HG03025 (cell line): Measurements from ENCODE around the gene CCL20.

ENCODE experiments used
- ATAC-seq: cut with Tn5 transposase; IDR thresholded peaks from one replicate; pipeline ENCODE4 v1.9.1; 2021; ENCODE audit warnings: mild to moderate bottlenecking, moderate library complexity; ENCODE audit not compliant: unreplicated experiment, low FRiP score

Gene CCL20

DNA sequence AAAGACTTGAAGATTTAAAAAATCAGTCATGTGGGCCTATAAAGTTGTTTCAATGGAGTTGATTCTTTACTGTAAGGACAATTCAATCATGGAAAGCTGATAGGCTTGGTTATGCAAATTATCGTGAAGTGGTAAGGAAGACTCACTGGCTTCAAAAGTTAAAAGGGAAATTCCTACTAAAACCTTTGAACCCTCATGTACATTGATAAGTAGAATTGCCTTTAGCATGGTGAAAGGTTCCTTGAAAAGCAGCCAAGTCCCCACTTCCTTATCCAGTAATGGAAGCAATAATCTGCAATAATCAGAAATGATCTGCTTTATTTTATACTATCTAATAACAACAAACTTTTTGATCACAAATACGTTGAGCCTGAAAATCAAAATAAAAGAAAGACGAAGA, 14.4 kb upstream of the CCL20 start:
- no peak for ATAC-seq

GRCh38 chr2:227802882-227803281, 10.8 kb upstream of the CCL20 start:
- ATAC-seq = no peak

DNA sequence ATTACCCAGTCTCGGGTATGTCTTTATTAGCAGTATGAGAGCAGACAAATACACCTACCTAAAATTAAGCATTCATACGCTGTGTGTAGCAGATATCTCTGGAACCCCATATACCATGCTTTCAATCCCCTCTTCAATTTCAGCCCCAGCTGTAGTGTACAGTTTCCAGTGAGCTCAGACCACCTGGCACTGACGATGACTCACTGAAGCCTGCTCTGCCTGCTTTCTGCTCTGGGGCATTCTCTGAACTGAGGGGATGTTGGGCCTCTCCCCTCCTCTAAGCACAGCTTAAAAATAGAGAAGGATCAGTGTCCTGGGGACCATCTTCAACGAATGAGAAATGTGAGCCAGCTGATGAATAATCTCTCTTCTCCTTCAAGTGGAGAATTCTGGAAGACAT, 8.7 kb upstream of the CCL20 start:
- no peak for ATAC-seq

GRCh38 chr2:227805578-227805977, 8.1 kb upstream of the CCL20 start:
- no peak for ATAC-seq

GRCh38 chr2:227808936-227809335, 4.7 kb upstream of the CCL20 start:
- no peak for ATAC-seq

DNA sequence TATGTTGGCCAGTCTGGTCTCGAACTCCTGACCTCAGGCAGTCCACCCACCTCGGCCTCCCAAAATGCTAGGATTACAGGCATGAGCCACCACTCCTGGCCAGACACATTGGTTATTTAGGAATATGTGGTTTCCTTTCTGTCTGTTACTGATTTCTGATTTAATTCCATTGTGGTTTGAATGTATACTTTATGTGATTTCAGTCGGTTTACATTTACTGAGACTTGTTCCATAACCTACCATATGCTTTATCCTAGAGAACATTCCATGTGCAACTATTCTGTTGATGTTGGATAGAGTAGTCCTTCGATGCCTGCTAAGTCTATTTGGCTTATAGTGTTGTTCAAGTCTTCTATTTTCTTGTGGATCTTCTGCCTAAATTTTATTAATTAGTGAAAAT, 1.6 kb upstream of the CCL20 start:
- no peak for ATAC-seq

DNA sequence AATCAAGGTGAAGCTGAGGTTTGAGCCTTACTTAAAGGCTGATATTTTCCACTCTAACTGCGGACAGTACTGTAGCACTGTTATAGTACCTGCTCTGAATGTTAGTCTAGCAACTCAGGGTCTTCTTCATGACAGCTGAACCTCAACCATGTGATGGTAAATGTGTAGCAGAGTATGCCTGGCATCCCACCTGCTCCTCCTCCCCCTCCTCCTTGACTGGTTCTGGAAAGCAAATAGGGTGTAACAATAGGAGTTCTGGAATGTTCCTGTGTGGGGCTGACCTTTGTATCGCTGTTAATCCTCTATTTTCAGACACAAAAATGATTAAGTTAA, 447 bp upstream of the CCL20 start:
- ATAC-seq = no peak

GRCh38 chr2:227815066-227815465, 1.4 kb downstream of the CCL20 start:
- ATAC-seq = no peak

- ATAC-seq = no peak
These were observed 3.1 kb downstream of the CCL20 start for GRCh38 chr2:227816507-227817294.

GRCh38 chr2:227817336-227817735, 3.7 kb downstream of the CCL20 start:
- ATAC-seq = no peak

DNA sequence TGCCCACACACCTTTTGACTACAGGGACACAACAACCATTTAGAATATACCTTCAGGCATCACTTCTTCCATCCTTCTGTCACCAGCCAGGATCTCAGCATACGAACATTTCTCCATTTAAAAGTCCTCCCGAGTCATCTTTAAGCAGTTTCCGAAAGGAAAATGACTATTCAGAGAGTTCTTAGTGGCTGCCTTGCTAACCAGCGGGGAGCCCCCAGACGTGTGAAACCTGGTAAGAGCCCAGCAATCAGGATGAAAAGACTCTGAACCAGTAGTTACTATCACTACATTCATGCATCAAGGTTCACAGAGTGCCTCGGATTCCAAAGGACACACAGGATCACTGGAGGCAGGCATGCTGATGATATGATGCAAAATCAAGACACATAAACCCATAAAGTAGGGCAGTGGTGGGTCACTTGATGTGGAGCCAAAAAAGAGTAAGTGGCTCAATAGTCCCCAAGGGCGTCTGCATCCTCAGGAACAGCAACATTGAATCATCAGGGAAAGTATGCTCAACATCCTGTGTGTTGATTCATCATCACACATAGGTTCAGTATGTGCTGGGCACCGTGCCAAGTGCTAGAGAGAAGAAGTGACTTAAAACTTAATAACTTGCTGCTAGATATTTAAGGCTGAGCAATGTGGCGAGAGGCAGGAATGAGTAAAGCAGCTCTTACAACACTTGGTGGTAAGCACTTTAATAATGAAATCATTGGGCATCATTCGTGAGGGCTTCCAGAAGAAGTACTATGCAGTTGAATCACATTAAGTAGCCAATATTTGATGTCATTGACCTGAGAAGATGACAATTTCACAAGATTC, 4.4 kb downstream of the CCL20 start:
- ATAC-seq = no peak

DNA sequence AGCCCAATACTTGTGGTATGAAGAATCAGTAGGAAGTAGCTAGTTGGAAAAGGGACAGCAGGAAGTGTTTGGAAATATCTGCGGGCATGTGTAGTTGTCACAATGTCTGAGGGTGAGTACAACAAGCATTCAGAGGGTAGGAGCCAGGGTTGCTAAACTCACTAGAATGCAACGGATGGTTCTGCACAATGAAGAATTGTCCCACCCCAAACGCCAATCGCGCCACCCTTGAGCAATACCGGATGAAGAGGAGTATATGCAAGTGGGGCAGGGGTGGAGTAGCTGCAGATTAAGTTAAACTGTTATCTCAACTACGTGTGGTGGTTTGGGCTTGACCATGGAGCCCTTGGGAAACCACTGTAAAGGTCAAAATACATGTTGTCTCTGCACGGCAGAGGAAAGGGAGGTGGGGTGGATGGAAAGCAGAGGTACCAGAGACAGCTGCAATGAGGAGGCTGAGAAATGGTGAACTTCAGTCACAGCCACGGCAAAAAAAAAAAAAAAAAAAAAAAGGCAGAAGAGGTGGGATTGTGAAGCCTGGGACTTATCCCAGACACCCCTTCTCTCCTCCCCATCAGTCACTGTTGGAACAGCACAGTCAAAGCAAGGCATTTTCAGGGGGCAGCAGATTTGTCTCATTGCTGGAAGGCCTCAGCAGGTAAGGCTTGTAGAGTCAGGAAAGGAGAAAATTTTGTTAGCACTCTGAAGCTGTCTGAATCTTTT, 5.2 kb downstream of the CCL20 start:
- ATAC-seq = no peak

DNA sequence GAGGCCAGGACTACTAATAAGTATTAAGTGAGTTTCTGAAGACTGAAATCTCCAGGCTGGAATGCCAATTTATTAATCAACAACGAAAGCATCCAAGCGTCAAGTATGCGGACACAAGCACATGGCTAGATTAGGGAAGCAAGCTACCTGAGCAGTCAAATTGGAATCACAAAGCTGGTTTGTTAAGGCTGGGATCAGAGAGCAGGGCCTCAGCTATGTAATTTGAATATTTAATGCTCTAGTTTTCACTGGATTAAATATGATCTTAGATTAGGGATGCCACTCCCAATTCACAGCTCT, 5.7 kb downstream of the CCL20 start:
- no peak for ATAC-seq

DNA sequence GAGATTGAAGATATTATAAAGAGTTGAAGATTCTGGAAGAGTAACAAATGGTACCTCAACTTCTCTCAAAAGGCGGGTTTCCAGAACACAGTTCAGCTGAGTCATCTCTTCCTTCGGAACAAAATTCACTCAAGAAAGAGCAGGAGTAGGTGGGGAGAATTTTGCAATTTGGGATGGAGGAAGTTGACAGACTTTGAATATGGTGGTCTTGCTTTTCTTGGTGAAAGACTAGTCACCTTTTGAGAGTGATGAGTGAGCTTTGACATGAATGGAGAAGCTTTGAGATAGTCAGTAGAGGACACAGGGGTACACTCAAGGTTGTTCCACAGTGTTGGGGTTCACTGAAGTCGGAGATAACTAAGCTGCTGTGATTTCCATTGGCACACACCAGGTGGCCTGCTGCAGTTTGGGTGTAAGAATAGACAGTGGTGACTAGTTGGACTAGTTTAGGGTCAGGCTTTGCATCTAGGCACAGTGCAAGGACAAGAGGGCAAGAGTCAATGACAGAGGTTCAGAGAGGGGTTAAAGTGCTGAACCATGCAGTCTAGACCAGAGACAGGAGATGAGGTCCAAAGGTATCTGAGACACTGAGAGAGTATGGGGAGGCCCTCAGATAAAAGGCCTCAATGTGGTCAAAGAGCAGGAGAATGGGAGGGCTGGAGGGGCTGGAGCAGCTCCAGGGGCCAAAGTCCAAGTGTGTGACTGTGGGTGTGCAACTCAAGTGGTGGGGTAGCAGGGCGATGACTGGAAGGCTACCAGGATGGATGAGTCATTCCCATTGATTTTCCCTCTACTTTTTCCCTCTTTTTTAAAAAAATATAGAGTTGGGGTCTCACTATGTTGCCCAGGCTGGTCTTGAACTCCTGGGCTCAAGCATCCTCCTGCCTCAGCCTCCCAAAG, 7.7 kb downstream of the CCL20 start:
- no peak for ATAC-seq

- ATAC-seq = no peak
These were observed 8.9 kb downstream of the CCL20 start for GRCh38 chr2:227822416-227823003.

- ATAC-seq = no peak
These were observed 10.3 kb downstream of the CCL20 start for GRCh38 chr2:227823922-227824321.

- ATAC-seq = no peak
These were observed 11.1 kb downstream of the CCL20 start for GRCh38 chr2:227824711-227825110.

DNA sequence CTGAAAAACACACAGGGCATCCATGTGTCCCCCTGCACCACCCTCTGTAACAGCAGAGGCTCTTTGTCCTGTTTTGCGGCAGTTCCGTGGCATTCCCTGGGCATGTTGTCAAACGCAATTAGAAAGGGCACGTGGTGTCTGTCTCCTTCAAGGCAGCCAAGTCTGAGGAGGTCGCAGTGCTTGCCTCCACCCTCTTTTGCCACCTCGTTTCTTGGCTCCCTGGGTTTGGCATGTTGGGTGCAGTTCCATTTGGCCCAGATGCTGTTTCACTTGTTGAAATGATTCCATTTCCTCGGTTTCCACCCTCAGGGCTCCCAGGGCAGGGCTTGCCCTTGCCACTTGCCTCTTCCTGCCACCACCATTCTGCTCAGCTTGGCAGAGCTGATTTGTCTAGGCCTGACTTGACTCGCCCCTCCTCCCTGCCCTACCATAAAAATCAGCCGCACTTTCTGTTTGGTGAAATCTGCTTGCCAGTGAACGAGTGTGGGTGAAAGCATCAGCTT, 12.4 kb downstream of the CCL20 start:
- no peak for ATAC-seq

DNA sequence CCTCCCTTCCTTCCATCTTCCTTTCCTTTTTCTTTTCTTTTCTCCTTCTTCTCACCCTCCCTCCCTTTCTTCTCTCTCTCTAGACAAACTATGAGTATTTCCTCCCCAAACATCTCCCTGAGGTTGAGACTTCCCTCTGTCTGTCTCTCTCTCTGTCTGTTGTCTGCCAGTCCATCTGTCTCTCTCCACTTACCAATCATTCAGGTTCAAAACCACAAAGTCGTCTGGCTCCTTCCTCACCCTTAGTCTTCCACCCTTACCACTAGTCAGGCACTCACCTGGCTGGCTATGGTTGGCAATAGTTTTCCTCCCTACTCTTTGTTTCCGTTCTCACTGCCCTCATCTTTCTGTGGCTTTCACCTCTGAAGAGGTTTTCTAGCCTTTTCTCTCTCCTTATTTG, 12.9 kb downstream of the CCL20 start:
- no peak for ATAC-seq

GRCh38 chr2:227827143-227827542, 13.5 kb downstream of the CCL20 start:
- no peak for ATAC-seq
